Measurements from ENCODE around the gene ZNF735. TPM values are rescaled to one million over a fixed set of nuclear protein-coding genes. Genes with fewer than 3 reads are reported as not detected.
"Not testable (repeated sequence)": the region's sequence is repeated elsewhere in the genome, so short reads cannot be mapped to it uniquely, and the experiment has no call there.

ZNF735 gene
- total RNA-seq, 1 donor from 2014 or later: not detected

DNA sequence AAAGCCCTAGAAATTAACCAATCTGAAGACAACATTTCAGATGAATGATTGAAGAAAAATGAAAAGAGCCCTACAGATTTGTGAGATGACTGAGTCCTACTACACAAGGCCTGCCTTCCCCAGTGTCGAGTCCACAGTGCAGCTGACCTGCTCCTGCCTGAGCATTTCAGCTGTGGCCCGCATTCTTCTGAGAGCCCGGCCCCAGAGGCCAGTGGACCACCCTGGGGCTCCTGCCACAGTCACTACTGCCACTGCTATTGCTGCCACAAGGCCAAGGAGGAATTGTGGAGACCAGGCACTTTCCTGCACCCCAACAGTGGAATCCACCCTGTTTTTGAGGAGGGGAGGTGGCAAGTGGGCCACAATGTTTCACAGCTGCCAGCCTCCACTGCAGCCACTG is 19.6 kb upstream of the ZNF735 start:
- no peaks in the 10 kb centered on the region for H3K27me3 Mint-ChIP-seq
- DNase-seq (ENCODE audit: low spot score, unreplicated experiment): no peak
- TF ChIP-seq, protein P1, sequence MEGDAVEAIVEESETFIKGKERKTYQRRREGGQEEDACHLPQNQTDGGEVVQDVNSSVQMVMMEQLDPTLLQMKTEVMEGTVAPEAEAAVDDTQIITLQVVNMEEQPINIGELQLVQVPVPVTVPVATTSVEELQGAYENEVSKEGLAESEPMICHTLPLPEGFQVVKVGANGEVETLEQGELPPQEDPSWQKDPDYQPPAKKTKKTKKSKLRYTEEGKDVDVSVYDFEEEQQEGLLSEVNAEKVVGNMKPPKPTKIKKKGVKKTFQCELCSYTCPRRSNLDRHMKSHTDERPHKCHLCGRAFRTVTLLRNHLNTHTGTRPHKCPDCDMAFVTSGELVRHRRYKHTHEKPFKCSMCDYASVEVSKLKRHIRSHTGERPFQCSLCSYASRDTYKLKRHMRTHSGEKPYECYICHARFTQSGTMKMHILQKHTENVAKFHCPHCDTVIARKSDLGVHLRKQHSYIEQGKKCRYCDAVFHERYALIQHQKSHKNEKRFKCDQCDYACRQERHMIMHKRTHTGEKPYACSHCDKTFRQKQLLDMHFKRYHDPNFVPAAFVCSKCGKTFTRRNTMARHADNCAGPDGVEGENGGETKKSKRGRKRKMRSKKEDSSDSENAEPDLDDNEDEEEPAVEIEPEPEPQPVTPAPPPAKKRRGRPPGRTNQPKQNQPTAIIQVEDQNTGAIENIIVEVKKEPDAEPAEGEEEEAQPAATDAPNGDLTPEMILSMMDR (IDR thresholded peaks at IDR 0.05; ENCODE audit: unreplicated experiment): no peak
- peaks cover 36% of the 10 kb centered on the region for H3K9me3 Mint-ChIP-seq (ENCODE audit: low read depth)
- peaks cover 1% of the 10 kb centered on the region for H3K36me3 Mint-ChIP-seq (ENCODE audit: insufficient read depth)
- no peak overlapping the region for H3K27ac Mint-ChIP-seq
- no peaks in the 10 kb centered on the region for H3K4me1 Mint-ChIP-seq (ENCODE audit: low read depth)
- H3K4me3 Mint-ChIP-seq (ENCODE audit: low read depth): no peak overlapping the region

DNA sequence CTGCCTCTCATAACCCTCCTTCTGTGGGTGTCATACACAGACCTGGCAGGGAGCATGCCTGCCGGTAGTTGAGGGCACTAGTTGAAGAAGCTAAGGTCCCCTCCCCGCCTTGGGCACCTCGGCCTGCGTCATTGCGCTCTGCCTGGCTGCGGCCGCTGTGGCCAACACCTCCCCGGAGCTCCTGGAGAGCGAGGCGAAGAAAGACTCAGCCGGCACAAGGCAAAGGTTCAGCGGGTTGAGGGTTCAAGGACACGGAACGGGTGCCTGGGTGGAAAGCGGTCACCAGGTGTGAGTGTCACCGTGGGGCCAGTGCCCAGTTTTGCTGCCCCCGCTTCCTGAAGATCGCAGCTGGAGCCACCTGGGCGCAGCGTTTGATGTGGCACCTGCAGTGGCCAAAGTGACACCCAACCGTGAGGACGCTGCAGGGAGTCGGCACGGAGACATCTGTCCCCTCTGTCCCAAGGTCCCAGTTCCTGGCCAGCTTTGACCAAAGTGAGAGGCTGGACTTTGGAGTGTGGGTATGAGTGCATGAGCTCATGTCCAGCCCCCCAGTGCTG is 14.8 kb upstream of the ZNF735 start:
- Mint-ChIP-seq H3K9me3 (ENCODE audit: low read depth) (peaks cover 34% of the 10 kb centered on the region), H3K36me3 (ENCODE audit: insufficient read depth) (peaks cover 3% of the 10 kb centered on the region)

DNA sequence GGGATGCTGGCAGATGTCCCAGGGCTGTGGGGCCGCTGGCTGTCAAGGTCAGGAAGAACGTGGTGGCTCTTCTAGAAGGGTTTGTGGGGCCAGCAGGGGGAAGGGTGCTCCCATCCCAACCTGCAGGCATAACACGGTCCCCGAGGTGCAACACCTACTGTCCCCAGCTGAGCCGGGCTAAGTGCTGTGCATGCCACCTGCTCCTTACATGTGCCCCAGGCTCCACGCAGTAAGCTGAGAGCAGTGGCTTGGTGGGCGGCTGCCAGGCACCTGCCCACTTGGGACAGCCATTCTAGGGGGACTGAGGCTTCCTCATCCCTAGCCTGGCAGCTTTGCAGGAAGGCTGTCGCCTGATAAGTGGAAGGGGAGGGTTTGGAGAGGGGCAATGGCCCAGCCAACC is 14.2 kb upstream of the ZNF735 start:
- TF ChIP-seq, protein P1 (IDR thresholded peaks at IDR 0.05; ENCODE audit: unreplicated experiment): no peak
- peaks cover 33% of the 10 kb centered on the region for H3K9me3 Mint-ChIP-seq (ENCODE audit: low read depth)

More for the DNA sequence above, 14.8 kb upstream of the ZNF735 start:
- H3K4me1 Mint-ChIP-seq (ENCODE audit: low read depth): no peaks in the 10 kb centered on the region
- TF ChIP-seq, protein P1 (IDR thresholded peaks at IDR 0.05; ENCODE audit: unreplicated experiment): no peak
- no peaks in the 10 kb centered on the region for H3K27me3 Mint-ChIP-seq
- no peak for DNase-seq (ENCODE audit: low spot score, unreplicated experiment)
- no peak overlapping the region for H3K4me3 Mint-ChIP-seq (ENCODE audit: low read depth)
- H3K27ac Mint-ChIP-seq: no peak overlapping the region

DNA sequence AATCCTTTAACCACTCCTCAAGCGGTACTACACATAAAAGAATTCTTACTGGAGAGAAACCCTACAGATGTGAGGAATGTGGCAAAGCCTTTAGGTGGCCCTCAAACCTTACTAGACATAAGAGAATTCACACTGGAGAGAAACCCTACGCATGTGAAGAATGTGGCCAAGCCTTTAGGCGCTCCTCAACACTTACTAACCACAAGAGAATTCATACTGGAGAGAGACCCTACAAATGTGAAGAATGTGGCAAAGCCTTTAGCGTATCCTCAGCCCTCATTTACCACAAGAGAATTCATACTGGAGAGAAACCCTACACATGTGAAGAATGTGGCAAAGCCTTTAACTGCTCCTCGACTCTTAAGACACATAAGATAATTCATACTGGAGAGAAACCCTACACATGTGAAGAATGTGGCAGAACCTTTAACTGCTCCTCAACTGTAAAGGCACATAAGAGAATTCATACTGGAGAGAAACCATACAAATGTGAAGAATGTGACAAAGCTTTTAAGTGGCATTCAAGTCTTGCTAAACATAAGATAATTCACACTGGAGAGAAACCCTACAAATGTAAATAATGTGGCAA is 12.8 kb downstream of the ZNF735 start:
- not testable (repeated sequence) for H3K36me3 Mint-ChIP-seq (ENCODE audit: insufficient read depth); DNase-seq (ENCODE audit: low spot score, unreplicated experiment); H3K4me1 Mint-ChIP-seq (ENCODE audit: low read depth); H3K27ac Mint-ChIP-seq; H3K4me3 Mint-ChIP-seq (ENCODE audit: low read depth); H3K27me3 Mint-ChIP-seq
- H3K9me3 Mint-ChIP-seq (ENCODE audit: low read depth): peaks cover 47% of the 10 kb centered on the region

More for the DNA sequence above, 14.2 kb upstream of the ZNF735 start:
- H3K36me3 Mint-ChIP-seq (ENCODE audit: insufficient read depth): peaks cover 3% of the 10 kb centered on the region
- H3K27ac Mint-ChIP-seq: no peak overlapping the region
- no peaks in the 10 kb centered on the region for H3K27me3 Mint-ChIP-seq
- H3K4me3 Mint-ChIP-seq (ENCODE audit: low read depth): no peak overlapping the region
- no peaks in the 10 kb centered on the region for H3K4me1 Mint-ChIP-seq (ENCODE audit: low read depth)
- DNase-seq (ENCODE audit: low spot score, unreplicated experiment): no peak

DNA sequence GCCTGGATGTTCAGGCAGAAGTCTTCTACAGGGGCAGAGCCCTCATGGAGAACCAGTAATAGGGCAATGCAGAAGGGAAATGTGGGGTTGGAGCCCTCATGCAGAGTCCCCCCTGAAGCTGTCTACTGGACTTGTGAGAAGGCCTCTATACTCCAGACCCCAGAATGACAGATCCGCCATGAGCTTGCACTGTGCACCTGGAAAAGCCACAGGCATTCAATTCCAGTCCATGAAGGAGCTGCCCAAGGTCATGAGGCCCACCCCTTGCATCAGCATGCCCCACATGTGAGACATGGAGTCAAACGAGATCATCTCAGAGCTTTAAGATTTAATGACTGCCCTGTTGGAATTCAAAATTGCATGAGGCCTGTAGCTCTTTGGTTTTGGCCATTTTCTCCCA is 16.4 kb downstream of the ZNF735 start:
- no peaks in the 10 kb centered on the region for H3K4me1 Mint-ChIP-seq (ENCODE audit: low read depth)
- TF ChIP-seq, protein P1 (IDR thresholded peaks at IDR 0.05; ENCODE audit: unreplicated experiment): no peak
- H3K9me3 Mint-ChIP-seq (ENCODE audit: low read depth): peaks cover 58% of the 10 kb centered on the region
- H3K4me3 Mint-ChIP-seq (ENCODE audit: low read depth): no peak overlapping the region
- DNase-seq (ENCODE audit: low spot score, unreplicated experiment): no peak
- no peak overlapping the region for H3K27ac Mint-ChIP-seq
- H3K36me3 Mint-ChIP-seq (ENCODE audit: insufficient read depth): peaks cover 2% of the 10 kb centered on the region
- H3K27me3 Mint-ChIP-seq: no peaks in the 10 kb centered on the region

DNA sequence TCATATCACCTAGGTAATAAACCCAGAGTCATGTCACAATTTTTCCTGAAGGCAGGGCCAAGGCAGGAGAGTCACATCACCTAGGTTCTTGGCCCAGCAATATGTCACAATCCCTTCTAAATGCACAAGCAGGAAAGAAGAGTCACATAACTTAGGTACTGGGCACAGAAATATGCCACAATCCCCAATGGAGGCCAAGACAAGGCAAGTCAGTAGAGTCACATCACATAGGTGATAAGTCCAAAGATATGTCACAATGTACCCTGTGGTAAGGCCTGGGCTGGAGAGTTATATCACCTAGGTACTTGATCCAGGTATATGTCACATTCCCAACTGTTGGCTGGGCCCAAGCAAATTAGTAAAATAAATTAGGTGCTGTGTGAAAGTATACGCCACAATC is 21.2 kb downstream of the ZNF735 start, which contains the start of gene ZNF679:
TSS of gene ZNF679 (plus strand) at position 301 of the 400 bp plus-strand sequence. CDS start 20,644 bp downstream, outside the sequence.
- not testable (repeated sequence) for H3K27me3 Mint-ChIP-seq; DNase-seq (ENCODE audit: low spot score, unreplicated experiment); H3K4me3 Mint-ChIP-seq (ENCODE audit: low read depth); H3K27ac Mint-ChIP-seq; H3K36me3 Mint-ChIP-seq (ENCODE audit: insufficient read depth); H3K4me1 Mint-ChIP-seq (ENCODE audit: low read depth)
- peaks cover 64% of the 10 kb centered on the region for H3K9me3 Mint-ChIP-seq (ENCODE audit: low read depth)

Measured in progenitor cell of endocrine pancreas (in vitro differentiated cells).